GM19043 (cell line): ENCODE measurements around the gene D2HGDH.
"Not testable (repeated sequence)": the region's sequence is repeated elsewhere in the genome, so short reads cannot be mapped to it uniquely, and the experiment has no call there.

Experiments
- ATAC-seq: cut with Tn5 transposase; IDR thresholded peaks from one replicate; pipeline ENCODE4 v1.9.1; 2021; ENCODE audit warnings: low read depth; ENCODE audit not compliant: unreplicated experiment

The D2HGDH gene

DNA sequence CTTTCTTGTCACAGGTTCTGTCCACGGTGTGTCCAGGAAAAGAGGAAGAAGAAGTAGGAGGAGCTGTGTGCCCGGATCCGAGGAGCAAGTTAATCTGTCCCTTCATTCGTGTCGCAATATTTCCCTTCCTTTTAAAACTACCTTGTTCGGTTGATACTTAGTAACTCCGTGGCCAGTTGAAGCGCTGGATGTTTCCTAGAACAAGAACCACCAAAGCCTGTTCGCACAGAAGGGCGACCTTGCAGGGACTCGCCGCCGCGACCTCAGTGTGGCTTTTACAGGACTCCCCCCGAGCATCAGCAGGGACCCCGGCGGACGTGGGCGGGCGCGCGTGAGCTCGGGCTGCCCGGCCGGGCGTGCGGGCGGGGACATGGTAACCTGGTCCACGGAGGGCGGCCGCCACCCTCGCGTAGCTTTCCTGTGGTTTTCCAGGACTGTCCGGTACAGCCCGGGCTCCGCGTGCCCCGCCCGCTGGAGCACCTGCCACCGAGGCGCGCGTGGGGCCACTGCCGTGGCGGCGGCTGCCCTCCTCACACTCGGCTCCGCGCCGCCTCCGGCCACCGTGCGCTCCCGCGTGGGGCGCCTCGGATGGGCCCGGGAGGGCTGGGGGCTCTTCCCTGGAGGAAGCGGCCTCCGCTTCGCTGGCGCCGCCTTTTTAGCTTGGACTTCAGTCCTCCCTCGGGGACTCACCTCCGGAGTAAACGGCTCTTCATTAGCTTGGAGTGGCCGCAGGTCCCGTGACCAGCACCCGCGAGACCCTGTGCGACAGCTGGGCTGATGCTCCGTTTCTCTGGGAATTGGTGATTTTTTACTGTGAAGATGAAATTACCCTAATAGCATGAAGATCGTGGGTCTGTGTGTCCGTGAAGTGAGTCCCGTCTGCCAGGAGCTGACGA, 9.2 kb upstream of the D2HGDH start:
- no peak for ATAC-seq

DNA sequence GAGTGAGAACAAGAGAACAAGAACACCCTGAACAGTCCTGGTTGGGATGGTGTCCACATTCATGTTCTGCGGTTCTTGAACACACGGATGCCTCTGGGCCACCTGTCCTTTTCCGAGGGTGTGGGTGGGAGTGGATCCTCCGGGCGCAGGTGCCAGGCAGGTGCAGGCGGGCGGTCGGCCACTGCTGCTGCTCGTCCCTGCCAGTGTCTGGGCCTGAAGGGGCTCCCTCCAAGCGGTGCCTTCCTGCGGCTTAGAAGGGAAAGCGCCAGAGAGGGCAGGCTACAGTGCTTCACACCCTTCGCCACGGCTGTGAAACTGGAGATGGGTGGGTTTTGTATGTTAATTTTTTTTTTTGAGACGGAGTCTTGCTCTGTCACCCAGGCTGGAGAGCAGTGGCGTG, 8.0 kb upstream of the D2HGDH start:
- no peak for ATAC-seq

DNA sequence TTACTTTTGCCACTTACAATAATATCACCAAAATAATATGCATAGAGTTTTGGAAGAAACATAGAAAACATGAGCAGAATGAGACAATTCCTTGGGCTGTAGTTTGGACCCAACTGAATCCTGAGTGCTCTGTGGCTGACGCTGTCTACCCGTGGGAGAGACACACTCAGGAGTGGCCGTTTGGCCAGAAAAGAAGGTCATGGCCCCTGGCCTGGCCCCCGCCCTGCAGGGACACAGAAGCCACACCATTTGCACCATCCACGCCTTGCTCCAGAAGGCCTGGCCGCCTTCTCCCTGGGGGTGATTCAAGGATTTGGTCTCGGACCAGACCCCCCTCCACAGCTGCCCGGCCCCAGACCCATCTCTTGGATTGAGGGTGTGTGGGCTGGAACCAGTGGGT, 6.4 kb upstream of the D2HGDH start:
- no peak for ATAC-seq

DNA sequence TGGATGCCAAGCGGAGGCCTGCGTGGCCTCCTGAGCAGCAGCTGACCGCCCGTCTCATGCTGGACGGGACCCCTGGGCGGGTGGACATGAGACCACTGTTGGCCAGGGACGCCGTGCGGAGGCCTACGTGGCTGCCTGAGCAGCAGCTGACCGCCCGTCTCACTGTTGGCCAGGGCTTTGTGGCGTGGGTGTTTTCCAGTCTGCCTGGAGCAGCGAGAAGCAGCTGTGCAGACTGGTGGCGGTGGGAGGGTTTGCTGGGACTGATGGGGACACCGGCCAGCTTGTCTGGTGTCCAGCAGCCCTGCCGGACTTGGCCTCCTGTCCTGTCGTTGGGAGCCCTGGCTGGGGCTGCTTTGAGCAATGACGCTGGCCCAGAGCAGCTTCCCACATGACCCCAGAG, 5.8 kb upstream of the D2HGDH start:
- ATAC-seq, result no peak

DNA sequence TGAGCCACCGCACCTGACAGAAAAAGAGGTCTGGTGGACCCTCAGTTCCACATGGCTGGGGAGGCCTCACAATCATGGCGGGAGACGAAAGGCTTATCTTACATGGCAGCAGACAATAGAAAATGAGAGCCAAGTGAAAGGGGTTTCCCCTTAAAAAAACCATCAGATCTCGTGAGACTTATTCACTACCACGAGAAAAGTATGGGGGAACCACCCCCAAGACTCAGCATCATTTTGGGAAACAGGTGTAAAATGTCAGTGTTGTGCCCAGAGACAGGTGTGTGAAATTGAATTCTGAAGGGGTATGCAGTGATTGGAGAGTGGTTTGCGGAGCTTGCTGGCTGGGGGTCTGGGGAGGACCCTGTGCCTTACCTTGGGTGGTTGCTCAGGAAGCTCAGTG, 4.6 kb upstream of the D2HGDH start:
- ATAC-seq, result no peak

DNA sequence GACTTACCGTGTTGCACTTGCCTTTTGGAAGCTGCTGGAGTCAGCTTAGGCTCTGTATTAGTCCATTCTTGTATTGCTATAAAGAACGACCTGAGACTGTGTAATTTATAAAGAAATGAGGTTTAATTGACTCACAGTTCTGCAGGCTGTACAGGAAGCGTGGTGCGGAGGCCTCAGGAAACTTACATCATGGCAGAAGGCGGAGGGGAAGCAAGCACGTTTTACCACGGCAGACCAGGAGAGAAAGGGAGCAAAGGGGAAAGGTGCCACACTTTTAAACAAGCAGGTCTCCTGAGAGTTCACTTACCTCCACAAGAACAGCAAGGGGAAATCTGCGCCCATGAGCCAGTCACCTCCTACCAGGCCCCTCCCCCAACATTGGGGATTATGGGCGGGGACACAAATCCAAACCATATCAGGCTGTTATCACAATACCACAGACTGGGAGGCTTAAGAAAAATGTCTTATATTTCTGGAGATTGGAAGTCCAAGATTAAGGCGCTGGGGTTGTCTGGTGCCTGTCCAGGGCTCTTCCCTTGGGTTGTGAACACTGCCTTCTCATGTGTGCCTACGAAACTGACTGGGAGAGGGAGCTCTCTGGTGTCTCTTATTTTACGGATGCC, 3.6 kb upstream of the D2HGDH start:
- no peak for ATAC-seq

DNA sequence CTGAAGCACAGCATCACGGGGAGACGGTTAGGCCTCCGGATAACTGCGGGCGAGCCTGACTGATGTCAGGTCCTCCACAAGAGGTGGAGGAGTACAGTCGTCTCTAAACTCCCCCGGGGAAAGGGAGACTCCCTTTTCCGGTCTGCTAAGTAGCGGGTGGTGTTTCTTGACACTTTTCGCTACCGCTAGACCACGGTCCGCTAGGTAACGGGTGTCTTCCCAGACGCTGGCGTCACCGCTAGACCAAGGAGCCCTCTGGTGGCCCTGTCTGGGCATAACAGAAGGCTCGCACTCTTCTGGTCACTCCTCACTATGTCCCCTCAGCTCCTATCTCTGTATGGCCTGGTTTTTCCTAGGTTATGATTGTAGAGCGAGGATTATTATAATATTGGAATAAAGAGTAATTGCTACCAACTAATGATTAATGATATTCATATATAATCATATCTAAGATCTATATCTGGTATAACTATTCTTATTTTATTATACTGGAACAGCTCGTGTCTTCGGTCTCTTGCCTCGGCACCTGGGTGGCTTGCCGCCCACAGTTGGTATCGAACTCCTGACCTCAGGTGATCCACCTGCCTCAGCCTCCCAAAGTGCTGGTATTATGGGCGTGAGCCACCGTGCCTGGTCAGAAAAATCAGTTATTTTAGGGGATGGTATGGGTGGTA, 1.8 kb upstream of the D2HGDH start:
- not testable (repeated sequence) for ATAC-seq

DNA sequence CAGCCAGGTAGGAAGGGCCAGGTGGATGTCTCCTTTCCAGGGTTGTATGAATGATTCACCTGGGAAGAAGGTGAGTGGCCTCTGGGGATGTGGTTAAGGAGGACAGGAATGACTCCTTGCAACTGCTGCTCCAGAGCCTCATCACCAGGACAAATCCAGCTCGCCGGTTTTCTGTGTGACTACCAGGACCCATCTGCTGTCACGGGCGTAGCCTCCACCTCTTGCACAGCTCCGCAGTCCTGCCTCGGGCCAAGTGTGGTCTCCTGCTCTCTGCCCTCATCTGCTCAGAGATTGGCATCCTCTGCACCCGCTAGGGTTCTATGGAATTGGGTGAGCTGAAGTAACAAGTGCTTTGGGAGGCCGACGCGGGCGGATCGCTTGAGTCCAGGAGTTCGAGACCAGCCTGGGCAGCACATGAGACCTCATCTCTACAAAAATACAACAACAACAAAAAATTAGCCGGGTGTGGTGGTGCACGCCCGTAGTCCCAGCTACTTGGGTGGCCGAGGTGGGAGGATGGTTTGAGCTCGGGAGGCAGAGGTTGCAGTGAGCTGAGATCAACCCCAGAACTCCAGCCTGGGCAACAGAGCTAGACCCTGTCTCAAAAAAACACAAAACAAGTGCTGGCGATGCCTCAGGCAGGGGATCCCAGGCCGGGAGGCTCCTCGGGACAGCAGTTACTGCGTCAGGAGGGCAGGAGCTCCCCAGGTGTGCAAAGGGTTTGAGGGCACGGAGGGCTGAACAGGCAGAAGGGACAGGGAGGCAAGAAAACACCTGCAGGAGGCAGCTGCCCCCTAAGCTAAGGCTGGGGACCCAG, 831 bp upstream of the D2HGDH start:
- no peak for ATAC-seq

DNA sequence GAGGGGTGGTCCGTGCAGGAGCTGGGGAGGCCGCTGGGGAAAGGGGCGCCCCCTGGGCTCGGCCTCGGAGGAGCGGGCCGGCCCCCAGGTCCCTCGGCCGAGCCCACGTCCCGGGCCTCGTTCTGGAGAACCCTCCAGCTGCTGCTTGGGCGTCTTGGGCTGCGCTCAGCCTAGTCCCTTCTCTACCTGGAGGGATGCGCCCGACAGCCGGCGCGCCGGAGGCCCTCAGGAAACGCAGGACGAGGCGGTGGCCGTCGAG, 293 bp upstream of the D2HGDH start:
- ATAC-seq, result no peak

DNA sequence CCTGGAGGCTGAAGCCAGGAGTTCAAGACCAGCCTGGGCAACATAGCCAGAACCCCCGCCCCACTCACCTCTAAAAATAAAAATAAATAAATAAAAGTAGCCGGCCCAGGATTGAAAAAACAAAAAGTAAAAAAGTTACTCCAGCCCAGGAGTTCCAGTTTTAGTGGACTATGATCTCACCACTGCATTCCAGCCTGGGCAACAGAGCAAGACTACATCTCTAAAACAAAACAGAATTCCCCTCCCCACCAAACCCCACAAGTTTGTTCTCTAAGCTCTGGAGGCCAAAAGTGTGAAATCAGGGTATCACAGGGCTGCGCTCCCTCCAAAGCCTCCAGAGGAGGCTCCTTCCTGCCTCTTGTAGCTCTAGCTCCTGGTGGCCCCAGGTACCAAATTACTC, 1.7 kb downstream of the D2HGDH start:
- ATAC-seq, result no peak

DNA sequence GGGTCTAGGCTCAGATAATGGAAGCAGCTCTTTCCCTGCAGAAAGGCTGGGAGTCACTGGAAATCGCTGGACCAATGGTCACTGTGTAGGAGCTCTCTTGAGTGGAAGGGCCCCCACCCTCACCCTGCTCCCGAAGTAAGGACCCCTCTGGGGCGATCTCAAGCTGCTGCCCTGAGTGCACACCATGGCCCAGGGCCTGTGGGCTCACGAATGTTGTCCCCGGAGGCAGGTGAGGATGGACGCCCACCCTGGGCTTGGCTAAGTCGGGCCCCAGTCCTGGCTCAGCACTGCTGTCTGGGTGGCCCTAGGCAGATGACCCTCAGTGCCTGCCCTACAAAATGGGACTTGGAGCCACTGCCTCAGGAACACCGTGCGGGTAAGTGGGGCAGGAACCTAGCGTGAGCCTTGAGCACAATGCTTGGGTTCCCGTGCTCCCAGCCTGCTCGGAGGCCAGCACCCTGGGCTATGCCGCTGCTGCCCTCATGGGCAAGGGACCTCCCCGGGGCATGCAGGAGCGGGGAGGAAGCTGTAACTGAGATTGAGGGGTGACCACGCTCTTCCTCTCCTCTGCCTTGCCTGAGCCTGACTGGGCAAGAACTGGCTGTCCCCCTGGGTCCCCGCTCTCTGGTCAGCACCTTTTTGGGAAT, 3.7 kb downstream of the D2HGDH start:
- no peak for ATAC-seq

DNA sequence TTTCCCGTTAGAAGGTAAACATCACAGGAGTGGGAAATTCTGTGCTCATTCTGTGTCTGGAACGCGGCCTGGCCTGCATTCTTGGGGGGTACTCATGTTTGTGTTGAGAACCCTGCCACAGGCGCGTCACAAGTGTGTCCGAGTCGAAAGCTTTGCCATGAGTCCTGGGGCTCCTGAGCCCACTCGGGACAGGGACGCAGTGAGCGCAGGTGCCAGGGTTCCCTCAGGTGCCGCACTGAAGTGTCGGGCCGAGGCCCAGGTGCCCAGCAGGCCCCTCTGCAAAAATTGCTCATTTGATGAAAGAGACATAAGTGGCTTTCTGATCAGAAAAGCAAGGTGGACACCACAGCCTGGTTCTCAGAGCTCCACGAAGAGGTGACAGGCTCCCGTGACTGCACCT, 4.7 kb downstream of the D2HGDH start:
- ATAC-seq, result no peak

DNA sequence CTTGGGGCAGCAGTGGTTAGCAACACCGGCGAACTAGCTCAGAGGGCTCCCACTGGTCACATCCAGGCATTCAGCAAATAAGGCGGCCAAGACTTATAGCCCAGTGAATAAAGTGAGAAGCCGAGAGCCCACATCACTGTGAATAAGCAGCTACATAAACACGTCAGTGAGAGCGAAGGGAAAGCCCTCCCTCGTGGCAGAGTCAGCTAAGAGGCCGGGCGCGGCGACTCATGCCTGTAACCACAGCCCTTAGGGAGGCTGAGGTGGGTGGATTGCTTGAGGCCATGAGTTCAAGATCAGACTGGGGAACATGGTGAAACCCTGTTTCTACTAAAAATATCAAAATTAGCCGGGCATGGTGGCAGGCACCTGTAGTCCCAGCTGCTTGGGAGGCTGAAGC, 5.2 kb downstream of the D2HGDH start:
- no peak for ATAC-seq

DNA sequence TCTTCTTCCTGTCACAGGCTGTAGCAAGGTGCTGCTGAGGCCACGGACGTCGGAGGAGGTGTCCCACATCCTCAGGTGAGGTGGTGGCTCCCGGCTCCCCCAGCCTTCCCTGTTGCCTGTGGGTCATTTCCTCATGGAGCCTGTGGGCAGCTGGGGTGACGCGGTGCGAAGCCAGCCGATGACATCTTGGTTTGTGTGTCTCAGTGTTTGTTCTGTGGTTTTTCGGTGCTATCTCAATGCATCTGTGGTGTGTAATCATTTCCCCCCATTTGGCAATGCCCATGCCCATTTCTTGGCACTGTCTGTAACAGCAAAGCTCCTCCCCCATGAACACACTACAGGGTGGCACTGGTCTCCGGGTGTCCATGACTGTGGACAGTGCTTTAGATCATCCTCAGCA, 6.6 kb downstream of the D2HGDH start:
- no peak for ATAC-seq

DNA sequence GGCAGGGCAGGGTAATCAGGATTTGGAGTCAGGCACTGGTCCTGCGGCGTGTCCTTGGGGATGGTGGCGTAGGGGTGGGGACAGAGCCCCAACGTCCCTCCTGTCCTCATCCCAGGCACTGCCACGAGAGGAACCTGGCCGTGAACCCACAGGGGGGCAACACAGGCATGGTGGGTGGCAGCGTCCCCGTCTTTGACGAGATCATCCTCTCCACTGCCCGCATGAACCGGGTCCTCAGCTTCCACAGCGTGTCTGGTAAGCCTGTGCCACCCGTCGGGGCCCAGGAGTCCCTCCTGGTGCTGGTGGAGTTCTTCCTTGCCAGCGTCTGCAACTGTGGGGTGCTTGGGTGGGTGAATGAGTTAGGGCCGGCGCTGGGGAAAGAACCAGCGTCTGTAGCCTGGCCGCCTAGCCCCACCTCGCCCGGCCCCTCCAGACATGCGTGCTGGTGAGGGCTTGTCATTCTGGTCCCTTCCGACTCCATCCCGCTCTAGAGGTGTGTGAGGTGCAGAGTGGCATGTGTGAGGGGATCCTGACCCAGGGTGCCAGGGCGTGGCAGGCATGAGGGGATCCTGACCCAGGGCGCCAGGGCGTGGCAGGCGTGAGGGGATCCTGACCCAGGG, 8.0 kb downstream of the D2HGDH start:
- ATAC-seq, result no peak

DNA sequence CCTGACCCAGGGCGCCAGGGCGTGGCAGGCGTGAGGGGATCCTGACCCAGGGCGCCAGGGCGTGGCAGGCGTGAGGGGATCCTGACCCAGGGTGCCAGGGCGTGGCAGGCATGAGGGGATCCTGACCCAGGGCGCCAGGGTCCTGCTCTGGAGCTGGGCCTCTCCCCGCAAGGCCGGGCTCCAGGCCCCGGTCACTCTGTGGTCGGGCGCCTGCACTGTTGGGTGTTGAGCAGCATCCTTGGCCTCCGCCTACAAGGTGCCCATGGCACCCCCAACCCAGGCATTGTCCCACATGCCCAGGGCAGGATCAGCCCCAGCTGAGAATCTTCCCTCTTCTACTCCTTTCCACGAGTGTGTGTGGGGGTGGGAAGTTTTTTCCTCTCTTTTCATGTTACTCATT, 8.6 kb downstream of the D2HGDH start:
- not testable (repeated sequence) for ATAC-seq

DNA sequence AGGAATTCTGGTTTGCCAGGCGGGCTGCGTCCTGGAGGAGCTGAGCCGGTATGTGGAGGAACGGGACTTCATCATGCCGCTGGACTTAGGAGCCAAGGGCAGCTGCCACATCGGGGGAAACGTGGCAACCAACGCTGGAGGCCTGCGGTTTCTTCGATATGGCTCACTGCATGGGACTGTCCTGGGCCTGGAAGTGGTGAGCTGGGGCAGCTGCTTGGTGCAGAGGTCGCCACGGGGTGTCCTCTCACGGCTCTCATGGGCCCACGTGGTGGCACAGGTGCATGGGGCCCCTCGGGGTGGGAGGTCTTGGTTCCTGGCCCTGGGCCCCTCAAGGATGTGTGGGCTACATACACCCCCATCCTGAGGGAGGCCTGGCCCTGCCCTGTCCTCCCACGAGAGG, 9.2 kb downstream of the D2HGDH start:
- no peak for ATAC-seq

DNA sequence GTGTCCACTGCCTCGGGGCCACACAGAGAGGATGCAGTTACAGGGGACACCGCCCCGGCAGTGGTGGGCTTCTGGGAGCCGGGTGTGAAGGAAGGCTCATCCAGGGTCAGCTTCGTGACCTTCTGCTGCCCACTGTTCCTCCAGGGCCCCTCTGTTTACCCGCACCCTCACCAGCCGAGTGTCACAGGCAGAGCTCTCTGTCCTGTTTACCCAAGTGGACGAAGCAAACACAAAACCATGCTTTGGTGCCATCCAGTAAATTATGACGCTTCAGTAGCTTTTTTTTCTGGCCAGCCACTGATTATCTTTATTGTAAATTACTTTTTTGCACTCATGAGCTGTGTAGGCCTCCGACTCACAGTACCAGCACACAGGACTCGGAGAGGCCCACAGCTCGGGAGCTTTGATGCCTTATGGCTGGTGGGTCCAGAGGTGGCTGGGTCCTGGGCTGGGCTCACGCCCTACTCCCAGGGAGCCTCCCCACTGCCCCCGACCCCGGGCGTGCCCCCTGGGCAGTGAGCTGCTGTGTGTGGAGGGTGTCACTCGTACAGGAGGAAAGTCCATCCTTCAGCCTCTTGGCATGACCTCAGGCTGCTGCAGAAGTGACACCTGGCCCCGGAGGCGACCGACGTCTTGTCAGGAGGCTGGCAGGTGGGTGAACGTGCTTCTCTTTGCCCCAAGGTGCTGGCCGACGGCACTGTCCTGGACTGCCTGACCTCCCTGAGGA, 9.8 kb downstream of the D2HGDH start:
- no peak for ATAC-seq

DNA sequence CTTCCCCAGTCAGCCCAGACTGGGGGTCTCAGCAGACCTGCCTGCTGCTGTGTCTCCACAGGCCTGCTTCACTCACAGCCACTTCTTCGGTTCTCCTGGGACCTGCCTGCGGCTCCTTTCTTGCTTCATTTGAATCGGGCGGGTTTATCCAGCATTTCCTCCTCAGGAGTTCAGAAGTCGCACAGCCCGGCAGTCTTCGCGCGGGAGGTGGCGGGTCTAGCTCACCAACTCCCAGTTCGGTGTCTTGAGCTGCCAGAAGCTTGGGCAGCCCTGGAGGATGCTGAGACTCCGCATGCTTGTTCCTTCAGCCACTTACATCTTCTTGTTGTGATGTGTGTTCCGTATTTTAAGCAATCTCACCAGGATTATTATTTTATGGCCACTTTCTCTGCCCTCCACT, 10.8 kb downstream of the D2HGDH start:
- no peak for ATAC-seq

DNA sequence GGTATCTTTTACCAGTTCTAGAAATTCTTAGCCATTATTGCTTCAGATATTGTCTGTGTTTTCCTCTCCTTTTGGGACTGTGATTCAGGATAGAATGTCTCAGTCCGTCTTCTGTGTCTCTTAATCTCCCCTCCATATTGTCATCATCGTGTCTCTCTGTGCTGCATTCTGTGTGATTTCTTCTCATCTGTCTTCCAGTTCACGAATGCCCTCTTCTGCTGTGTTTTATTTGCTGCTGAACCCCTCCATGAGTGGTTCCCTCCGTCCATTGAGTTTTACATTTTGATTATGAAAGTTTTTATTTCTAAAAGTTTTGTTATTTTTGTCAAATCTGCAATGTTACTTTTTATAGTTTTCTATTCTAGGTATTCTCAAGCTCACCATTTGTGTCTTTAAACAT, 11.7 kb downstream of the D2HGDH start:
- no peak for ATAC-seq
